SIG-M5 treated with dmso at 0.1 percent for 504 hours (cell line): ENCODE results near the gene NCKAP5.

Experiments
- DNase-seq: peaks from one replicate; lab custom pipeline; 2025; ENCODE audit not compliant: unreplicated experiment; lab: John Stamatoyannopoulos, UW

NCKAP5 gene

DNA sequence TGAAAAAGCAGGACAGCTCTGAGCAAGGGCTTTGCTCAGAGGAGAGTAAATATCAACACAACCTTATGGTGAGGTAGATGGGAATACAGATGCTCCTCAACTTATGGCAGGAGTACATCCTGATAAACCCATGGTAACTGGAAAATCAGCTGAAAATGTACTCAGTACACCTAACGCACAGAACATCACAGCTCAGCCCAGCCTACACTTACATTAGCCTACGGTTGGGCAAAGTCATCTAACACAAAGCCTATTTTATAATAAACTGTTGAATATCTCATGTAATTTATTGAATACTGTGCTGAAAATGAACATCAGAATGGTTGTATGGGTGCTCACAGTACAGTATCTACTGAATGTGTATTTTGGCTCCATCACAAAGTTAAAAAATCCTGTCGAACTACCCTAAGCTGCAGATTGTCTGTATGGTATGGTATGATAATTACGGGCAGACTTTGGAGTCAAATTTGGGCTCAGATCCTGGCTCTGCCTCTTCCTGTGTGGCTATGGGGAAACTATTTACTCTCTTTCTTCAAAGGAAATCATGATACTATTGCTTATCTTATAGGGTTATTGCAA lies 778.0 kb downstream of the NCKAP5 start:
- no peak for DNase-seq

DNA sequence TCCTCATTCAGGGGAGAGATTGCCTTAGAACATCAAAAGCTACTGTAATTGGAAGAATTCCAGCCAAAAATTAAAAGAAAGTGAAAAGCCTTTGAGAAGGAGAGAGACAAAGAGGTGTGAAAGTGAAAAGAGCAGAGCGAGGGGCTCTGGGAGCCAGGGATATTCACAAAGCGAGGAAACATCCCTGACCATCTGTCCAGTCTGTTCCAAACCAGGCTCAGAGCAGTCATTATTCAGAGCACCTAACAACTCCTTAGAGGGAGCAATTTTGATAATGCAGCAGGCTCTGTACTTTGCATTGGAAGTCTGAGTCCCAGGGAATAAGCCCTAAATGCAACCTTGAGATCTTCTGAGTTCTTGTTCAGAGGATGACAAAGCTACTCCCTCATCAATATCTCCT lies 779.2 kb downstream of the NCKAP5 start:
- no peak for DNase-seq

DNA sequence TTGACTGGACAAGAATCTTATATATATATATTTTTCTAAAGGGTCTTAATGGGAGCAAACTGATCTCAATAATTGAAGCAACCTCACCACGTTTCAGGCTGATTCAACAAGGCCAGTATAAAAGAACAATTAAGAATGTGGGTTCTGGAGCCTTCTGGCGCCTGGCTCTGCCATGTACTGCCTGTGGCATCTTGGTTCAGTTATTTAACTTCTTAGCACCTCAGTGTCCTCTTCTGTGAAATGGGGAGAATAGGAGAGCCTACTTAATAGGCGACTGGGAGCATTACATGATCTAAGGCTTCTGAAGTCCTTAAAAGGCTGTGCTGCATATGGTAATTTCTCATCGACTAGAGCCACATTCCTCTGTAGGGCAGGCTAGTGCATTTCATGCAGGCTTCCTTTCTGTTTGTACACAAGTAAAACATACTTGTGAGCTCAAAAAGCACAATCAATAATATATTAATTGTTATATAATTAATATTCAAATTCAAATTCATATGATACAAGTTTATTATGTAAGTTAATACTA lies 779.9 kb downstream of the NCKAP5 start:
- DNase-seq, result no peak

DNA sequence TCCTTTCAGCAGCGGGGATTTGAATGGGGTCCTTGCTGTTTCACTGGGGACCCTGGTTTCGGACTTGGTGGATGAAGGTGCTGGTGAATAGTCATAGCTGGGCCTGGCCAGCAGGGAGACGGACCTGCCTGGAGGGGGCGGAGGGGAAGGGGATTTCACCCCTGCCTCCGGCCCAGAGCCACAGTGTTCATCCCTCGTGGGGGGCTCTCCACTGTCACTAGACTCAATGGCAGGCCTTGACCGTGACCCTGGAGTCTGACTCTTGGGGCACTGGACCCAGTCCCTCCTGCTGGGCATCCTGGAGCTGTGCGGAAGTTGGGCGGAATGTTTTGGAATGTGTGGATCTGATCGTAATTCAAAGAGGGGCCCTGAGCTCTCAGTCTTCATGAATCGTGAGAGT lies 784.4 kb downstream of the NCKAP5 start:
- DNase-seq, result no peak

DNA sequence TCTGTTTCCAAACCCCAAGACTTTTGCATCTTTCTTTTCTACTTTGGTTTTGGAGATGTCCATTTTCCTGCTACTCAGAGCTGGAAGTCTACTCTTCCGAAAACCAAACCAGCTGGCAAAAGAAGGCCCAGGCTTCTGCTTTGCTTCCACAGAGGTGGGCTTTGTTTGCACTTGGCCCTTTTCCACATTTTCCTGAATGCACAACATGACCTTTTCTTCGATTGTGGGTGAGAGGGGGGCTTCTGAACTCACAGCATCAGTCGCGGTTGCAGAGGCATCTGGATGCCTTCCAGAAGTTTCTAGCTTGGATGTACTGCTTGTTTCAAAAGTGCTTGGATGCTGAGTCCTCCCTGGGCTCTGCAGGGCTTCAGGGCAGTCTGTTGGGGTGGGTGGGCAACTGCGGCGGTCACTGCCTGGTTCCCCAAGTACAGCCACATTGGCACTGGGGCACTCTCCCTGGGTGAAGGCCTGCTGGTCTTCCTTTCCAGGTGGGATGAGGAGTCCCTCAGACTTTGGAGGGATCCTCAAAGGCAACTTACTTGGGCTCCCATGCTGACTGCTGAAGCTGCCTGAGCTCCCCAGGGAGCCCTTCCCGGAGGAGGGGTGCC lies 786.0 kb downstream of the NCKAP5 start:
- DNase-seq, result no peak

DNA sequence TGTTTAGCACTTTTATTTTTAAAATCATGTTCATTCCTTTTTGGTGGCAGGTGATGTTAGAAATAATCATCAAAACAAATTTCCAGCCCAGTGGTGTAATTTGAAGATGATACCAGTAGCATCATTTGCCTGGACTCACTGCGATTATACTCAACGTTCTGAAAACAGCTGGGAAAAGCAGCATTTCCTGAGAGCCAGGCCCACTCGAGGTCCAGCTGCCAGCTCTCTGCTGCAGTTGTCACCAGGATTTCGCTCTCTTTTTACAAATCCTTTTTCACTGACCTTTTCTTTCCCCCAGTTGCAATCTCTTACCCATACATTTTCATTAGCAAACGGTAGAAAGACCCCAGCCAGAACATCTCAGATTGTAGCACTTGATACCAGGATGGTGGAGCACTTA lies 787.6 kb downstream of the NCKAP5 start:
- no peak for DNase-seq

DNA sequence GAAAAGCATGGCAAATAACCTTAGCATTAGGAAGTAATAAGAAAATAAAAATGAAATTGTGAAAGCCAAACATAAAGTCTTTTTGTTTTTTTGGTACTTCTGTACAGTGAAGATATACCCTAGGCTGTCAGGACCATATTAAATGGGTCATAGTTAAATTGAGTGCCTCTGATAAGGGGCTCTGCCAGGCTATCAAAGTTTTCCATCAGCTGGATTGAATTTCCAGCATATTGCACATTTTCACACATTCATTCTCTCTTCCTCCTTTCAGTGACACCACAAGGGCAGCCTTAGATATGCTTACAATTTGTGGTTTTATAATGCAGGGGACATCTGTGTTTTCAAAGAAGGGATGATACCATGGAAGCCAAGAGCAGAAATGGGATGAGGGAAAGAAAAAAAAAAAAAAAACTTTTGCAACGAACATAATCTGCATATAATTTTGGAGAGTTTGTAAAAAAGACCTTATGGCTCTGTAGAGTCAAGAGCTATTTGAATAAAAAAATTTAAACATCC lies 789.0 kb downstream of the NCKAP5 start:
- no peak for DNase-seq

DNA sequence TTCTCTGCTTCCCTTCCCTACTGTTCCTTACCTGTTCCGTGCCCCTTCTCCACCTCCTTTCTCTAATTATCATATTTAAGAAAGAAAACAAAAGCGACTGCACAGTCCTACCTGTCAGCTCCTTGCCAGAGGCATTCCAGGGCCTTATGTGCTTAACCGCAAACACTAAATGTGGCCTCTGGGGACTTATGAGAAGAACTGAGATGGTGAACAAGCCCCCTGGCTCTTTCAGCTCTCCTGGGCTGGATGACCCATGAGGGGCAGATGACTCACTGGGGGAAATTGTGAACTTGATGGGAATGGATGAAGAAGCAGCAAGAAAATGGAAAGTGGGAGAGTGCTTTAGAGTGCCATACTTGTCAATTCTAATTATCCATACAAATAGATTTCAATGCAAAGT lies 792.0 kb downstream of the NCKAP5 start:
- DNase-seq, result no peak

DNA sequence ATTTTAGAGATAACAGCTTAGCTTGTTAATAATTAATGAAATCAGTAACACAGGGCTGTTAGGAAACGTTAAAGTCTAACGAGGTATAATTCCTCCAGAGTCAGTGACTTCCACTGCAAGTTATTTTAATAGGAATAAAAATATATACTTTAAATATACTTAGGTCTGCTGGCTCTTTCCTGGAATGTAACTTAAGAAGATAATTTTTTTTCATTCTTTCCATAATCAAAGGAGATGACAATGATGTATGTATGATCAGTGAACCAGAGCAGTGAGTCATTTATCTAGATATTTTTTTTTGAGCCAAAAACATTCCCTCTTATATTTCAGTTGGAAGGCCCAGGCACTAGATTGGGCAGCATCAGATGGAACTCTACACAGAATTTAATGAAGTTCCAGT lies 794.1 kb downstream of the NCKAP5 start:
- no peak for DNase-seq

DNA sequence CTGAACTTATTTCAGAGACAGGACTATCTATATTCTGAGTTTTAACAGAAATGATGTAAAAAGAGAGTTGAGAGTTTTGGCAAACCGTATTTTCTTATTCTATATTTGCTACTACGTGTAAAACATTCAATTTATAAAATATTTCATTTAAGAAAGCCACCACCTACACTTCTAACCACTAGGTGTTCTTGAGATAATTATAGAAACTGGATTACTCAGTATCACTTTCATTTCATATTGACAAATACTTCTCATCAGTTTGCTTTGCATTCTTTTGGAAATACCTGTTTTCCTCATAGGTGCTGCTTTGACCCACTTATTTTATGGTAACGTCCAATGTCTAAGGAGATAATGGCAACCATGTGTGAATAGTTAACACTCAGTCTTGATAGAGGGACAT lies 794.9 kb downstream of the NCKAP5 start:
- DNase-seq, result no peak

DNA sequence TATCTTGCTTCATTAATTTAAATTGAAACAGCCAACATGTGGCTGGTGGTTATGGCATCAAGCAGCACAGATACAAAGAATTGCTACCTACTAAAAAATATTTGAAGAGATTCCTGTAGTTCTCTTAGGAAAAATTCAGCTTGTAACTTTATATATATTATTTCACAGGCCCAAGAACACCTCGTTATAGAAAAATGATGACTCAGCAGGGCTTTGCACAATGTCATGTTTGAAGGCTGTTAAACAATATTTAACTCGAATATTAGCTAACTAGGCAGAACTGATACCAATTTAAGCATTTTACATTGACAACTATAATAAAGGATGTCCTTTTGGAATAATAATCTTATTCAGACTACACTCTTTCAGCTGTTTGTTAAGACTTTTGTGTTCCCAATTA lies 795.9 kb downstream of the NCKAP5 start:
- DNase-seq, result no peak

DNA sequence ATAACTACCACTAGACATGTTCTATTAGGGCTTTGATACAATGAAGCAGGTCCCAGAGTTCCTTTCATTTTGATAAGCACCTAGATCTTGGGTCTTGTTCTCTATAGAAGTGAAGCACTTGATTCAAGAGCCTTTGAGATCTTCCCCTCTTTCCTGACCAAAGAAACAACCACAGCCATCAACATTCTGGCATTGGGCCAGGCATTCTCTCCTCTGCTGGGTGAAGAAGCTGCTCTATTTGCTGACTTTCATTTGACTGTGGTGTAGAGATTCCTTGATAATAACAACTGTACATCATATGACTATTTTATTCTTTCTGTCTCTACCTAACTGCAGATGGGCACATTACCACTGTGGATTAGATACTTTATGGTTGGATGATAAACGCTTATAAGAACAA lies 801.7 kb downstream of the NCKAP5 start:
- DNase-seq, result no peak

DNA sequence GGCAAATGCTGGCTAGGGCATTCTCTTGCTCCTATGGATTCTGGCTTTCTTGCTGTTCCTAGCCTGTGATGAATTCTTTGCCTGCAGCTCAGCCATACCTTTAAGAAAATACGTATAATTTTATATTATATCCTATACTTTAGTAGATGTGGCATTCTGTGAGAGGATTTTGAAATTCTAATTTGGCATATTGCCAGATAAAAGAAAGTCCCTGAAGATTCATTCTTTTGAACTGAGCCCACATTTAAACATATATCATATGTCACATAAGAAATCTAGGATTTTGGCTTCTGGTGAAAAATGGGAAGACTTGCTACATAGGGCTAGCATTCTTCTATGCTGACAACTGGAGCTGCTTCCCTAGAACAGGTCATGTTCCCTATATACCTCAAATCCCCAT lies 806.8 kb downstream of the NCKAP5 start:
- DNase-seq, result no peak

DNA sequence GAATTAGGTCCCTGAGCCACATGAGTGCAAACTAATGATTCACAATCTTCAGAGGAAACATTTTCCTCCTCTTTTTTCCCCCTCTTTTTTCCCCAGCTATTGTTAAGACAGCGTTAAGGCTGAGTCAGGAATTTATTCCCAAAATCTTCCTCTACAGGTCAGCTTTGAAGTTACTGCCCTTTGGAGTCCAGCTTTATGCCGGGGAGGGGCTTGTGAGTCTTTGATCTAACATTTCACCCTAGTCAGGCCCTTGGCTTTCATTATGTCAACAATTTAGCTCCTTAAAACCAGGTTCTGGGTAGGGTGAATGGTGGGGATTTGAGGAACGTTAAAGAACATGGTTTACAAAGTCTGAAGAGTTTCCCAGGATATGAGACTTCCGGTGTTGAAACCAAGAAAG lies 807.3 kb downstream of the NCKAP5 start:
- no peak for DNase-seq

DNA sequence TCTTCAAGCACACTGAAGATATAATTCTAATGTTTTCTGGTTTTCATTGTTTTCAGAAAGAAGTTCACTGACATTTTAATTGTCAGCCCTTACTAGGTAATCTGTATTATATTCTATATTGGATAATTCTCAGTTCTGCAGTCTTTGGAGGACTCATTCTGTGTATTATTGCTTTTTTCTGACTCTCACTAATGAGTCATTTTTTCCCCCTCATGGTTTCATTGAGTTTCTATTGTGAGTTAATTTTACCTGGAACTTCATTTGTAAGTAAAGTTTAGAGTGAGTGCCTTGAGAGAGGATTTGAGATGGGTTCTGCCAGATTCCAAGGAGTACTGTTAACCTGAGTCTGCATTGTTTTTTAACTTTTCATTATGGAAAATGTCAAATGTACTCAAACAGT lies 807.9 kb downstream of the NCKAP5 start:
- no peak for DNase-seq

DNA sequence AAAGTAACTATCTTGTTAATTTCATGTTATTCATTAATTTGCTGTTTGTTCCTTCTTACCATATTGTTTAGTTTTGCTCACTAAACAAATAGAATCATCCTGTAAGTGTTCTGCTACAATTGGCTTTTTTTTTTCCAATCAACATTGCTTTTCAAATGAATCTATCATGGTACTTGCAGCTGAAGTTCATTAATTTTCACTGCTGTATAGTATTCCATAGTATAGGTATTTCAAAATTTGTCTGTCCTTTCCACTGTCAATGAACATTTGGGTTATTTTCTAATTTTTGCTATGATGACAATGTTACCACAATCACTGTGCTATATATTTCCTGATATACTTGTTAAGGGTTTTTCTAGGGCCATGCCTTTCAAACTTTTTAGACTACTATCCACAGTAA lies 809.3 kb downstream of the NCKAP5 start:
- DNase-seq, result no peak

DNA sequence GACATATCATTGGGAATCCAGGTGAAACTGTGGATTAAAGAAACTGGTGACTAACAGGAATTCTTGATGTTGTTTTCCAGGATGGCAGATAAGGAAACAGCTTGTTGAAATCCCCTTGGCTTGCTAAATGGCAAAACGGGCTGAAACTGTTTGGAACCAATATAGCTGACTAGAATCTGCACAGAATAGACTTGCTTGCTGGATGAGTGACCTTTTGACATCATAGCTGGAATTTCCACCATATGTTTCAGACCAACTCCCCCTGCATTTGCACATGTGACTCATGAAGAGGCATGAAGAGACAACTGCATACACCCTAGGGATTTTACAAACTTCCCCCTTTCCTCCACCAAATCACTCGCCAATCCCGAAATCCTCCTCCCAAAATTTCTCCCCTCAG lies 810.6 kb downstream of the NCKAP5 start:
- DNase-seq, result no peak

DNA sequence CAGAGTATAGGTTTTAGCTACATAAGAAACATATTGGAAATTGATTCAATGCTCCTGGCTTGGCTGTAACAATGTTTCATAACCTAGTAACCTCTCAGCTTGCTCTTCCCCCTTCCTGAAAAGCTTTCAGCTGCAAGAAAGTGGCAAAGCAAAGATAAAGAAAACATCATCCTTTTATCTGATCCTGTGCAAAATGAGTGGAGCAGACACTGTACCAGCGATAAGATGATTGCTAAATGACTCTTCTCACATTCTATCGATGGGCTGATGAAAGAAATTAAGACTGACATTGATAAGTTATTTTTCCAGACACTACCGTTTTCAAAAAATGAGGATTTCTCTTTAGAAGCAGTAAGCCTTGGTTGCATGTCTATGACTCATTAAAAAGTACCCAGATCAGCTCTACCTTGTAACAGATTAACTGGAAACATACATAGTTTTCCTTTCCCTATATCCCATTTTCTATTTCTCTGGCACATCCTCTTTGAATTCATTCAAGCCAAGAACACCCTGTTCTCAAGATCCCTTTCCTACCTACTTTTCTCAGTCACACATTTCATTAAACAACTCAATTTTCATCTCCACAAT lies 811.2 kb downstream of the NCKAP5 start:
- no peak for DNase-seq

DNA sequence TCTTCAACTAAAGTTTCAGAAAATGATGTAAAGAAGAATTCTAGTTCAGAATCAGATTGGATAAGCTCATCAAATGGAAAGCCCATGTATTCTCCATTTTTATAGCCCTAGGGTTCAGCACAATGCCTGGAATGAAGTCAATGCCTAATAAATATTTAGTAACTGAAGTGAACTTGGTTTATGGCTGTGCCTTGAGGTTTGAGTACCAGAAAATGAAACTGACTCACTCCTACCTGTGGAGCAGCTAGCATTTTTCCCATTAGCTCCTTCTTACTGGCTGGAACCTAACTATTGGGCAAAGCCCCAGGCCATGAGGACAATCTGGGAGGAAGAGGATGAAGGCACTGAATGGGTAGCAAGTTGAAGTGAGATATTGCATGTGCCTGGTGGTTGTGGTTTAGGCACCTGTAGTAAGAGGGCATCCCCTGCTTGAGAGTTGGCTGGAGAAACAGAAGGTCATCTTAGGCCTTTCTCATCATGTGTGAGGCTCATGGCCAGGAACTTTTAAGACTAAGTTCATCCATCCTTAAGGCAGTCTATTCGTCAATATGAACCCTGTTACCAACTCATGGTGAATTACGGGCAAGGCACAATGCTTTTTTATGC lies 813.3 kb downstream of the NCKAP5 start:
- no peak for DNase-seq

DNA sequence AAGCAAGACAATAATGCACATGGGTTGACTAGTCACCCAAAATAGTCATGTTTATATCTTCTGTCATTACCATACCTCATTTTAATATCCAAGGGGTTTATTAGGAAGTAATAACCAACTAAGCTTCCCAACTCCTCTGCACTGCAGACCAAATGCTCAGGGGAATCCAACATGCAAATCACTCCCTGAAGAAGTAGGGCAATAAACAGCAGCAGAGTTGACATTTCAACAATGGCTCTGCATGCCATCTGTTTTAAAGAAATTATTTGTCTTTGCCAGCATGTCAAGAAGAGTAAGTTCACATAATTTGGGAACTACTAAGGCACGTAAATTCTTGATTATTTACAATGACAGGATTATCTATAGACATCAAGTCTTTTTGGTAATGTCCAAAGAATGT lies 813.9 kb downstream of the NCKAP5 start:
- DNase-seq, result no peak

DNA sequence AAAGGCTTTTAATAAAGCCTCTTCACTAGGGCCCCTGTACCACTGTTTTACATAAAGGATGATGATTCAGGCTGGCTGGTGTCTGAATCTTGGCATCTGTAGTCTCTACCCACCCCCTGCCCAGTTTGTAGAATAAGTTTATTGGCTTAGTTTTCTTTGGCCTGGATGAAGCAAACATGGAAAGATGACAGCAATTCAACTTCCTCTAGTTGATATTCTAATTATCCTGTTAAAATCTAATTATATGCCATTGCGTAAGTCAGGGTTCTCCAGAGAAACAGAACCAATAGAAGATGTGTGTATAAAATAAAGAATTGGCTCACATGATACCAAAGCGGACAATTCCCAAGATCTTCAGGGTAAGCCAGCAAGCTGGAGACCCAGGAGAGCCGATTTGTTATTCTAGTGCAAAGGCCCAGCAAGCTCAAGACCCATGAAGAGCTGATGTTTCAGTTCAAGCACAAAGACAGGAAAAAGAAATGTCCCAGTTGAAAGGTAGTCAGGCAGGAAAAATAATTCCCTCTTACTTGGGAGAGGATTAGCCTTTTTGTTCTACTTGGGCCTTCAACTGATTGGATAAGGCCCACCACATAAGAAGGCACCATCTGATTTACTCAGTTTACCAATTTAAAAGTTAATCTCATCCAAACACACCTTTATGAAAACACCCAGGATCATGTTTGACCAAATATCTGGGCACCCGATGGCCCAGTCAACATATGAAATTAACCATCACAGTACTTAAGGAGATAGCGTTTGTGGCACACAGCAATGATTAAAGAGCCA lies 815.6 kb downstream of the NCKAP5 start:
- no peak for DNase-seq
